GM21528 (cell line): ENCODE measurements around the gene ZNF587.
"Not testable (repeated sequence)": the region's sequence is repeated elsewhere in the genome, so short reads cannot be mapped to it uniquely, and the experiment has no call there.

Source experiments
- ATAC-seq: cut with Tn5 transposase; IDR thresholded peaks from one replicate; pipeline ENCODE4 v1.9.1; 2021; ENCODE audit warnings: mild to moderate bottlenecking, moderate library complexity; ENCODE audit not compliant: unreplicated experiment, low FRiP score

Gene ZNF587

DNA sequence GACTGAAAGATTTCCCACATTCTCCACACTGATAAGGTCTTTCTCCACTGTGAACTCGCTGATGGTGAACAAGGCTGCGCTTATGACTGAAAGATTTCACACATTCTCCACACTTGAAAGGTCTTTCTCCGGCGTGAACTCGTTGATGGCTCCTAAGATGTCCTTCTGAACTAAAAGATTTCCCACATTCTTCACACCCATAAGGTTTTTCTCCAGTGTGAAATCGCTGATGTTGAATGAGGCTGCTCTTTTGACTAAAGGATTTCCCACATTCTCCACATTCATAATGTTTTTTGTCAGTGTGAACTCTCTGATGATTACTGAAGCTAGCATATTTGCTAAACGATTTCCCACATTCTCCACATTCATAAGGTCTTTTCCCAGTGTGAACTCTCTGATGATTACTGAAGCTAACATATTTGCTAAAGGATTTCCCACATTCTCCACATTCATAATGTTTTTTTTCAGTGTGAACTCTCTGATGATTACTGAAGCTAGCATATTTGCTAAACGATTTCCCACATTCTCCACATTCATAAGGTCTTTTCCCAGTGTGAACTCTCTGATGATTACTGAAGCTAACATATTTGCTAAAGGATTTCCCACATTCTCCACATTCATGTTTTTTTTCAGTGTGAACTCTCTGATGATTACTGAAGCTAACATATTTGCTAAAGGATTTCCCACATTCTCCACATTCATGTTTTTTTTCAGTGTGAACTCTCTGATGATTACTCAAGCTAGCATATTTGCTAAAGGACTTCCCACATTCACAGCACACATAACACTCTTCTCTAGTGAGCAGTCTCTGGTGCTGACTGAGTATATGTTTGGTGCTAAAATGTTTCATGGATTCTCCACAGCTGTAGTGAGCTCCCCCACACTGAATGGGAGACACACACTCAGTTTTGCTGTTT, 24.5 kb downstream of the ZNF587 start:
- ATAC-seq: not testable (repeated sequence)

DNA sequence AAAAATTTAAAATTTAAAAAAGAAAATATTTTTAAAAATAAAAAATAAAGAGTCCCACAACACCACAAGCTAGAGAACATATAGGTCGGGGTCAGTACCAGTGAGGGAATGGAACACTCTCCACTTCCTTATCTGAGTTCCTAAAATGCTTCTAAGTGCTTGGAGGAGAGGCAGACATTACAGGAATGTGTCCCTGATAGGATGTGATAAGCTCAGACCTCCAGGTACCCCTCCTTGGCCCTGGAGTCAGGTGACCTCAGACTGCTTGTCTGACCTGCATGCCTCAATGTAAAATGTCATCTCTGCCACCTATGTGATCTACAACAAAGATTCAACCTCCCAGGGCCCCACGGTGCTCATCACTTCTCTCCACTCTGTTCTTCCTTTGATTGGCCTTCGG, 36.4 kb downstream of the ZNF587 start:
- no peak for ATAC-seq

DNA sequence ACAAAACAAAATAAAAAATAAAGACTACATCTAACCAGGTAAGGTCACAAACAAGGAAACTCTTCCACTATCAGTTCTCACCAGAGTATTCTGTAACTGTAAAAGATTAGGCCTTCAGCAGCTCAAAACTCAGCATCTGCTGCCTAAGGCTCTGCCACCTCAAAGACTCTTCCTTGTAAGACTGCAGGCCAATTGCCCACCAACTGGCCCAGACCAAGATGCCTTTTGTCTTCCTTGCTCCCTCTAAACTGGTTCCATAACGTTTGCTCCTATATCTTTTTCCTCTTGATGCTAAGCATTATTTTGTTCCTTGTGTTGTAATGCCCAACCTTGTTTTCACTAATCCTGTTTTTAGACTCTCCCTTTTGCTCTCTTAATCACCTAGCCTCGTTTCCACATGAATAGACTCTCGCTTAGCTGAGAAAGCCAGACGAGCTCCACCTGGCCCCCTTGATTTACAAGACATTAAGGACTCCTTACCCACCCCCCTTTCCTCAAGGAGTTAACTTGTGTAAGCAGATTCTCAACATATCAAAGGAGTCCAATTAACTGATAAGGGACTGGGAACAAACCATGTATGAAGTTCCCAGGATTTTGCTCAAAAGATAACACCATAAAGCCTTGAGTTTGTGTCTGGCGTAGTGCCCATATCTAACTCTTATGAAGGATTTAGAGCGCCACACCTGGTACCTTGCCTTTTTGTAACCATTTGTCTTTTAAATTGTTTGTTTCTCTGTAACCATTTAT, 37.7 kb downstream of the ZNF587 start:
- no peak for ATAC-seq

DNA sequence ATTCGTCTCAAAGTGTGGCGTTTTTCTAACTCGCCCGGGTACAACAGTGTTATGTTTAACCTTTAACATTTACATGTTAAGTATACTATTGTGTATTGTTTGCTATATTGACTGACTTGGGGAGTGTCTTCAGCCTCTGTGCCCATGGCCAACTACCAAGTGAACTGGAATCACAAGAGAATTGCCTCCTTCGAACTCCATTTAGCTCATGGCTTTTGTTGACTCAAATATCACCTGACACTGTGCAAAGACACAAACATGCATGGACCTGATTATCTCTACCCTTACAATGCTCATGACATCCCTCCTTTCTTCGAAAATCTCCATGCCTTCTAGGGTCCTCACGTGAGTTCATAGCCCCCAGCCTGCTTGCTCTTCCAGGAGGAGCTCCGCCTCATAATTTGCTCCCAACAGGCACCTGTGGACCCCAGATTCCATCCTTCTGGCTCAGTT, 38.5 kb downstream of the ZNF587 start:
- no peak for ATAC-seq

DNA sequence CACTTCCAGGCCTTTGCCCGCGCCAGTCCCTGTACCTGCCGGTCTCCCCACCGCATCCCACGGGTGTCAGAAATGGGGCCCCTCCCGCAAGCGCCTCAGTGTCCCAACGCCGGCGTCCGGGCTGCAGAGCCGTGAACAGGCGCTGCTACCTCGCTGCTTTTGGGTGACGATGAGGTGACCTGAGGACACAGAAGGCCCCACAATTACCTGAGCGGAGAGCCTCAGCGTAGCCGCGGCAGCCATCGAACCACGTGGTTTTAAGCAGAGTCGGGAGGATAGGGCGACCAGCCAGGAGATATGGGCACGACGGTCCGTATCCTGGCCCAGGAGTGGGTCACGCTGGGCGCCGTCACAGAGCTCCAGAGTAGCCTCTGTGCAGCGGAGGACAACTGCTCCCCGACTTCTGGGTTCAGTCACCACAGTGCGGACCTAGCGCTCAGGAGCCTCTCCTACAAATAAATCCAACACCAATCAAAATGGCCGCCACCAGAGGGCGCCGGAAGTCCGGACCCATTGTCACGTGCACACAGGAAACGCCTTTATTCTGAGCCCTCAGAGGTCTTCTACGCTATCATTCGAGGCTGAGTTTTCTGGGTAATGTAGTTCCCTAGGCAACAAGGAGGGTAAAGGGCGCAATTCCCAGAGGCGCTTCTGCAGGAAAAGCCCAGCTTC, 39.0 kb downstream of the ZNF587 start, which contains the start of gene ZNF814:
Gene ZNF814 (minus strand): TSS at position 478 of the 672 bp plus-strand sequence. CDS start 235 bp downstream, at position 243.
- peak; percentile 69 for ATAC-seq

DNA sequence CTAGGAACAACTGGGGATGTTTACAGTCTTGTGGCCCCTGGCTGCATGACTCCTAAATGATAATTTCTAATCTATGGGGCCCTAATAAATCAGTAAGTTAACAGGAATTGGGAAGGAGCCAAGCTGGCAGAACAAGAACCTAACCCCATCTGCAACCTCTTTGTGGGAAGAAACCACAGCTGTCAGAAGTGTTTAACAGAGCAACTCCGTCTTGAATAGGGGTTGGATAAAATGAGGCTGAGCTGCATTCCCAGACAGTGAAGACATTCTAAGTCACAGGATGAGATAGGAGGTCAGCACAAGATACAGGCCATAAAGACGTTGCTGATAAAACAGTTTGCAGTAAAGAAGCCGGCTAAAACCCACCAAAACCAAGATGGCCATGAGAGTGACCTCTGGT, 41.0 kb downstream of the ZNF587 start:
- ATAC-seq: not testable (repeated sequence)

DNA sequence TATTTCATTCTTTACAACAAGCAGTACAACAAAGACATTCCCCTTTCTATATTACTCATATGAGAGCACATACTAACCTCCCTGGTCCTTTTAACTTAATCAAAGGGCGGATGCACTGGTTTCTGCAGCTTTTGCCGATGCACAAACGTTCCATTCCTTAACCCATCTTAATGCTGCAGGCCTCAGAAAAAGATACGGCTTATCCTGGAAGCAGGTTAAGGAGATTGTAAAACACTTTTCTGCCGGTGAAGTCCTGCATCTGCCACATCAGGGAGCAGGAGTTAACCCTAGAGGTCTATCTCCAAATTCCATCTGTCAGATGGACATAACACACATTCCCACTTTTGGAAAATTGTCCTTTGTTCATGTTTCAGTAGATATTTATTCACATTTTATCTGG, 50.7 kb downstream of the ZNF587 start:
- no peak for ATAC-seq

DNA sequence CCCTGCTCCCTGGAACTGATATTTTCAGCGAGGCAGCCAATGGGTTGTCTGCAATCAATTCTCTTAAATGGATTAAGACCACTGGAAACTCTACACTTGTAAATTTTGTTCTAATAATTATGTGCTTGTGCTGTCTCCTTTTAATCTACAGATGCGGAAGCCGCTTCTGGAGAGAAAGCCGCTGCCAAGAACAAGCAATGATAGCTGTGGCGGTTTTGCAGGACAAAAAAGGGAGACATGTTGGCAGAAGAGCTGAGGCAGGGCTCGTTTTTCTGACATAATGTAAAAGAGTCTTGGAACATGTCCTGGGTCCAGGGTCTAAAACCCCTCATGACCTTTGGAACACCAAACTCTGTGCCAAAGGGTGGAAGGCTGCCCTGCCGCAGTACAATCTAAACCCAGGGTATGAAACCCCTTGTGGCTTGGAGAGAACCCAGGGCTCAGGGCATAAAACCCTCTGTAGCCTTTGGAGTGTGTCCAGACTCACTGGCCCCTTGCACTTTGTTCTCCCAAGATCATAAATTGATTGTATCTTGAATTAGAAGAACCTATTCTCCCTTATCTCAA, 54.0 kb downstream of the ZNF587 start:
- no peak for ATAC-seq

DNA sequence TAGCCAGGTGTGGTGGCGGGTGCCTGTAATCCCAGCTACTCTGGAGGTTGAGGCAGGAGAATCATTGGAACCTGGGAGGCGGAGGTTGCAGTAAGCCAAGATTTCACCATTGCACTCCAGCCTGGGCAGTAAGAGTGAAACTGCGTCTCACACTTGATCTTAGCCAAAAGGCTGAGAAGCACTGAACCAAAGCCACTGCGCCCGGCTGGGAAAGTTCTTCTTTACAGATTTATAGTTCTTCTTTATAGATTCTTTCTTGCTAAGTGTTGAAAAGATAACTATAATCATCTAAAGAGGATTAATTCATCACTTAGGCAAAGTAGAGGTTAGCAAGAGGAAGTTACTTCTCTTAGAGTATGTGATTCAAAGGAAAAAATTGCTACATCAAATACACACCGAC, 55.6 kb downstream of the ZNF587 start:
- ATAC-seq: no peak

DNA sequence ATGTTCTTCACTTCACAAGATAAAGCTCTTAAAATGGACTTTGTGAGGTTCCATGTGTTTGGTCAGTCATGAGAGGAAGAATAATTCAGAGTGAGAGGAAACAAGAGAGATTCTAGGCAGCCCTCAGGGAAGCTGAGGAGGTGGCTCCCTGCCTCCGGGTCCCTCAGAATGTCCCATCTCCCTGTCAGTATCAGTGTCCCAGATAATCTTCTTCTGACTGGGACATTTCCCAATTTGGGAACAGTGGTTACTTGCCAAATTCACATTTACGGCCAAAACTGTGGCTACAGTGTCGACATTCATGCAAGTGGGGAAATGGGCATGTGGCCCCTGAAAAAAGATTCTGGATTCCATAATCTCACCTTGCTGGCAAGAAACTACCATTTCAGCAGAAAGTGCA, 57.7 kb downstream of the ZNF587 start:
- no peak for ATAC-seq

DNA sequence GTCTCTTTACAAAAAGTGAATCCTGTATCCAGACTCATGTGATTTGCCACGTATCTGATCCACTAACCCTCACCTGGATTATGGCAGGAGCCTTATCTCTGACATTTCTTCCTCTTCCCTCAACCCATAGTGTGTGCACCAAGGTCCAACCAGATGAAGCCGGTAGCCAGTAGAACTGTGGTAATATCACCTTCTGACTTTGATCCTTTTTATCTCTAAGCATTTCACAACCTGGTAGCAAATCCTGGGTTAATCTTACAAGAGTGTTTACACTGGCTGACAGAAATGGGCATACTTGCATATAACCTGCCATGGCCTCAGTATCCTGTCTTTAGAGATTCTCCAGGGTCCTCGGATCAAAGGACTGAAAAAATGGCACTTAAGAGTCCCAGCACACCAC, 64.9 kb downstream of the ZNF587 start:
- ATAC-seq: no peak
